ENCODE measurements around the gene PLCL1. TPM values are rescaled to one million over a fixed set of nuclear protein-coding genes. Genes with fewer than 3 reads are reported as not detected.

Gene PLCL1
- total and polyA plus RNA-seq, 2 donors (not counting 3 experiments of a cell fraction or from before 2014, with no cell fraction given) = 0.79 to 3.4 TPM

- no TSS peak for BruUV-seq (replicated peaks)
- Histone ChIP-seq H3K79me2 (ENCODE audit: control insufficient read depth, insufficient read depth, low read length) (no peaks in the 10 kb centered on the region), H2AFZ (ENCODE audit: low read depth, low read length) (no peak overlapping the region), H3K36me3 (ENCODE audit: control insufficient read depth in 2 of 2, extremely low read depth in 1 of 2, insufficient read depth in 2 of 2, low read length in 2 of 2) (no peaks in the 10 kb centered on the region), H4K20me1 (replicated peaks; ENCODE audit: control insufficient read depth, extremely low read depth, insufficient read depth, low read length) (no peaks in the 10 kb centered on the region), H3K9me3 (replicated peaks; ENCODE audit: control insufficient read depth, insufficient read depth, low read length) (no peaks in the 10 kb centered on the region), H3K4me2 (ENCODE audit: insufficient read depth, low read length) (no peak overlapping the region), H3K9ac (replicated peaks; ENCODE audit: extremely low read depth, insufficient read depth, low read length) (no peak overlapping the region), H3K27ac (ENCODE audit: insufficient read depth, low read depth, low read length) (no peak overlapping the region), H3K9me1 (replicated peaks; ENCODE audit: control insufficient read depth, extremely low read depth, insufficient read depth, low read length) (no peaks in the 10 kb centered on the region), H3K27me3 (ENCODE audit: control insufficient read depth in 2 of 2, insufficient read depth in 2 of 2, low read length in 2 of 2) (no peaks in the 10 kb centered on the region), H3K4me3 (replicated peaks in 1 of 3; ENCODE audit: insufficient read depth in 1 of 3, low read depth in 1 of 3, low read length in 3 of 3) (no peak overlapping the region), H3K4me1 (ENCODE audit: control insufficient read depth, extremely low read depth, insufficient read depth, low read length) (no peaks in the 10 kb centered on the region)
- CTCF ChIA-PET = interaction anchor here (1.1 kb wide), 1 partner anchor 9 kb away, joined by 4 read pairs; no protein-coding TSS in a partner anchor
- intact Hi-C loops (cut with micrococcal nuclease) (no loop called here), dilution Hi-C loops (cut with MboI; ENCODE audit: extremely low pct_ligation_motif_present, low sequenced_read_pairs) (no loop called here)
- no peak for DNase-seq (ENCODE audit: low read depth, low spot score)
- no peak for TF ChIP-seq MAX (IDR thresholded peaks at IDR 0.05; ENCODE audit: insufficient read depth, insufficient read length)
- TF ChIP-seq GATA2 (IDR thresholded peaks at IDR 0.05; ENCODE audit: insufficient read depth, insufficient read length, low read depth, low read length) = no peak
- TF ChIP-seq MYC (IDR thresholded peaks at IDR 0.05; ENCODE audit: low read depth, low read length) = no peak
- no peak for TF ChIP-seq POLR2AphosphoS5 (IDR thresholded peaks at IDR 0.05; ENCODE audit: insufficient read depth, low read depth, low read length)
- TF ChIP-seq JUN (IDR thresholded peaks at IDR 0.05; ENCODE audit: borderline replicate concordance, insufficient read depth, insufficient read length, low read depth) = no peak
- TF ChIP-seq FOS (IDR thresholded peaks at IDR 0.05; ENCODE audit: borderline replicate concordance, insufficient read depth, low read length) = no peak
- TF ChIP-seq POLR2A (IDR thresholded peaks at IDR 0.05; ENCODE audit: low read depth, low read length) = no peak
- no peak for TF ChIP-seq EZH2 (IDR thresholded peaks at IDR 0.05; ENCODE audit: borderline replicate concordance, low read depth, low read length, severe bottlenecking)
- no peak for FAIRE-seq
- POLR2A ChIA-PET = no interaction called here
These were observed 331.7 kb downstream of the PLCL1 start for GRCh38 chr2:198136142-198136541.

GRCh38 chr2:198137733-198138132 is 333.3 kb downstream of the PLCL1 start:
- H3K4me1 ChIP-seq (ENCODE audit: control insufficient read depth, extremely low read depth, insufficient read depth, low read length) = no peaks in the 10 kb centered on the region
- no peak for FAIRE-seq
- H3K27me3 ChIP-seq (ENCODE audit: control insufficient read depth in 2 of 2, insufficient read depth in 2 of 2, low read length in 2 of 2) = no peaks in the 10 kb centered on the region
- no peak overlapping the region for H3K27ac ChIP-seq (ENCODE audit: insufficient read depth, low read depth, low read length)
- H3K9ac ChIP-seq (replicated peaks; ENCODE audit: extremely low read depth, insufficient read depth, low read length) = no peak overlapping the region
- no peaks in the 10 kb centered on the region for H3K36me3 ChIP-seq (ENCODE audit: control insufficient read depth in 2 of 2, extremely low read depth in 1 of 2, insufficient read depth in 2 of 2, low read length in 2 of 2)
- no peak for TF ChIP-seq FOS (IDR thresholded peaks at IDR 0.05; ENCODE audit: borderline replicate concordance, insufficient read depth, low read length)
- no peak for TF ChIP-seq MYC (IDR thresholded peaks at IDR 0.05; ENCODE audit: low read depth, low read length)
- TF ChIP-seq EZH2 (IDR thresholded peaks at IDR 0.05; ENCODE audit: borderline replicate concordance, low read depth, low read length, severe bottlenecking) = no peak
- TF ChIP-seq JUN (IDR thresholded peaks at IDR 0.05; ENCODE audit: borderline replicate concordance, insufficient read depth, insufficient read length, low read depth) = no peak
- TF ChIP-seq MAX (IDR thresholded peaks at IDR 0.05; ENCODE audit: insufficient read depth, insufficient read length) = no peak
- no peak for TF ChIP-seq POLR2A (IDR thresholded peaks at IDR 0.05; ENCODE audit: low read depth, low read length)
- TF ChIP-seq GATA2 (IDR thresholded peaks at IDR 0.05; ENCODE audit: insufficient read depth, insufficient read length, low read depth, low read length) = no peak
- no peak for TF ChIP-seq POLR2AphosphoS5 (IDR thresholded peaks at IDR 0.05; ENCODE audit: insufficient read depth, low read depth, low read length)
- TF ChIP-seq CTCF (IDR thresholded peaks at IDR 0.05; ENCODE audit: extremely low read depth in 1 of 2, insufficient read depth in 1 of 2, low read depth in 1 of 2, low read length in 2 of 2) = no peak
- H2AFZ ChIP-seq (ENCODE audit: low read depth, low read length) = no peak overlapping the region
- H3K4me2 ChIP-seq (ENCODE audit: insufficient read depth, low read length) = no peak overlapping the region
- H3K9me1 ChIP-seq (replicated peaks; ENCODE audit: control insufficient read depth, extremely low read depth, insufficient read depth, low read length) = no peaks in the 10 kb centered on the region
- no peaks in the 10 kb centered on the region for H3K79me2 ChIP-seq (ENCODE audit: control insufficient read depth, insufficient read depth, low read length)
- intact Hi-C loops (cut with micrococcal nuclease) = no loop called here
- H3K4me3 ChIP-seq (replicated peaks in 1 of 3; ENCODE audit: insufficient read depth in 1 of 3, low read depth in 1 of 3, low read length in 3 of 3) = no peak overlapping the region
- no peaks in the 10 kb centered on the region for H4K20me1 ChIP-seq (replicated peaks; ENCODE audit: control insufficient read depth, extremely low read depth, insufficient read depth, low read length)
- POLR2A ChIA-PET = no interaction called here
- dilution Hi-C loops (cut with MboI; ENCODE audit: extremely low pct_ligation_motif_present, low sequenced_read_pairs) = no loop called here
- BruUV-seq (replicated peaks) = no TSS peak
- no peak for DNase-seq (ENCODE audit: low read depth, low spot score)
- CTCF ChIA-PET = no interaction called here
- H3K9me3 ChIP-seq (replicated peaks; ENCODE audit: control insufficient read depth, insufficient read depth, low read length) = no peaks in the 10 kb centered on the region
